ENCODE measurements around the gene SCLT1.

The SCLT1 gene

GRCh38 chr4:128854433-128854832, 238.9 kb downstream of the SCLT1 start:
- TF ChIP-seq POLR2AphosphoS5 (IDR thresholded peaks at IDR 0.05; ENCODE audit: low read depth, low read length) (no peak), FOXP2 (optimal IDR thresholded peaks at IDR 0.05; ENCODE audit: borderline replicate concordance, extremely low read depth, extremely low read length, insufficient read depth) (no peak), REST (IDR thresholded peaks at IDR 0.05; ENCODE audit: insufficient read depth in 1 of 2, low read depth in 2 of 2, low read length in 2 of 2) (no peak), SIN3A (IDR thresholded peaks at IDR 0.05; ENCODE audit: borderline replicate concordance, insufficient read depth, low read length) (no peak), TAF1 (IDR thresholded peaks at IDR 0.05; ENCODE audit: borderline replicate concordance, insufficient read depth, low read length) (no peak)

- TF ChIP-seq TAF1 (IDR thresholded peaks at IDR 0.05; ENCODE audit: borderline replicate concordance, insufficient read depth, low read length) = no peak
- TF ChIP-seq SIN3A (IDR thresholded peaks at IDR 0.05; ENCODE audit: borderline replicate concordance, insufficient read depth, low read length) = no peak
- TF ChIP-seq POLR2AphosphoS5 (IDR thresholded peaks at IDR 0.05; ENCODE audit: low read depth, low read length) = no peak
- TF ChIP-seq REST (IDR thresholded peaks at IDR 0.05; ENCODE audit: insufficient read depth in 1 of 2, low read depth in 2 of 2, low read length in 2 of 2) = no peak
- no peak for TF ChIP-seq FOXP2 (optimal IDR thresholded peaks at IDR 0.05; ENCODE audit: borderline replicate concordance, extremely low read depth, extremely low read length, insufficient read depth)
Observed at GRCh38 chr4:128853741-128854140, 239.6 kb downstream of the SCLT1 start.

- no peak for TF ChIP-seq REST (IDR thresholded peaks at IDR 0.05; ENCODE audit: insufficient read depth in 1 of 2, low read depth in 2 of 2, low read length in 2 of 2)
- TF ChIP-seq POLR2AphosphoS5 (IDR thresholded peaks at IDR 0.05; ENCODE audit: low read depth, low read length) = no peak
- TF ChIP-seq FOXP2 (optimal IDR thresholded peaks at IDR 0.05; ENCODE audit: borderline replicate concordance, extremely low read depth, extremely low read length, insufficient read depth) = no peak
- TF ChIP-seq TAF1 (IDR thresholded peaks at IDR 0.05; ENCODE audit: borderline replicate concordance, insufficient read depth, low read length) = no peak
- TF ChIP-seq SIN3A (IDR thresholded peaks at IDR 0.05; ENCODE audit: borderline replicate concordance, insufficient read depth, low read length) = no peak
Observed at GRCh38 chr4:128850252-128850651, 243.1 kb downstream of the SCLT1 start.

GRCh38 chr4:128848461-128848860, 244.9 kb downstream of the SCLT1 start:
- TF ChIP-seq FOXP2 (optimal IDR thresholded peaks at IDR 0.05; ENCODE audit: borderline replicate concordance, extremely low read depth, extremely low read length, insufficient read depth) (no peak), SIN3A (IDR thresholded peaks at IDR 0.05; ENCODE audit: borderline replicate concordance, insufficient read depth, low read length) (no peak), TAF1 (IDR thresholded peaks at IDR 0.05; ENCODE audit: borderline replicate concordance, insufficient read depth, low read length) (no peak), POLR2AphosphoS5 (IDR thresholded peaks at IDR 0.05; ENCODE audit: low read depth, low read length) (no peak), REST (IDR thresholded peaks at IDR 0.05; ENCODE audit: insufficient read depth in 1 of 2, low read depth in 2 of 2, low read length in 2 of 2) (no peak)
